M059J (cell line): ENCODE measurements around the gene CCDC141. TPM values are rescaled to one million over a fixed set of nuclear protein-coding genes. Genes with fewer than 3 reads are reported as not detected.
"Not testable (repeated sequence)": the region's sequence is repeated elsewhere in the genome, so short reads cannot be mapped to it uniquely, and the experiment has no call there.

Experiments
- DNase-seq: peaks from one replicate; pipeline ENCODE4 v3.0.0-alpha.2; 2012; ENCODE audit warnings: low read depth
- total RNA-seq: library from RNA; depleted of rRNA; stranded (reverse); fragments of >200 nt; shearing (Covaris generic); gene quantifications from 2 replicates; pipeline ENCODE4 v1.2.3, GENCODE V29; 2014; rRNA removed

The CCDC141 gene, protein sequence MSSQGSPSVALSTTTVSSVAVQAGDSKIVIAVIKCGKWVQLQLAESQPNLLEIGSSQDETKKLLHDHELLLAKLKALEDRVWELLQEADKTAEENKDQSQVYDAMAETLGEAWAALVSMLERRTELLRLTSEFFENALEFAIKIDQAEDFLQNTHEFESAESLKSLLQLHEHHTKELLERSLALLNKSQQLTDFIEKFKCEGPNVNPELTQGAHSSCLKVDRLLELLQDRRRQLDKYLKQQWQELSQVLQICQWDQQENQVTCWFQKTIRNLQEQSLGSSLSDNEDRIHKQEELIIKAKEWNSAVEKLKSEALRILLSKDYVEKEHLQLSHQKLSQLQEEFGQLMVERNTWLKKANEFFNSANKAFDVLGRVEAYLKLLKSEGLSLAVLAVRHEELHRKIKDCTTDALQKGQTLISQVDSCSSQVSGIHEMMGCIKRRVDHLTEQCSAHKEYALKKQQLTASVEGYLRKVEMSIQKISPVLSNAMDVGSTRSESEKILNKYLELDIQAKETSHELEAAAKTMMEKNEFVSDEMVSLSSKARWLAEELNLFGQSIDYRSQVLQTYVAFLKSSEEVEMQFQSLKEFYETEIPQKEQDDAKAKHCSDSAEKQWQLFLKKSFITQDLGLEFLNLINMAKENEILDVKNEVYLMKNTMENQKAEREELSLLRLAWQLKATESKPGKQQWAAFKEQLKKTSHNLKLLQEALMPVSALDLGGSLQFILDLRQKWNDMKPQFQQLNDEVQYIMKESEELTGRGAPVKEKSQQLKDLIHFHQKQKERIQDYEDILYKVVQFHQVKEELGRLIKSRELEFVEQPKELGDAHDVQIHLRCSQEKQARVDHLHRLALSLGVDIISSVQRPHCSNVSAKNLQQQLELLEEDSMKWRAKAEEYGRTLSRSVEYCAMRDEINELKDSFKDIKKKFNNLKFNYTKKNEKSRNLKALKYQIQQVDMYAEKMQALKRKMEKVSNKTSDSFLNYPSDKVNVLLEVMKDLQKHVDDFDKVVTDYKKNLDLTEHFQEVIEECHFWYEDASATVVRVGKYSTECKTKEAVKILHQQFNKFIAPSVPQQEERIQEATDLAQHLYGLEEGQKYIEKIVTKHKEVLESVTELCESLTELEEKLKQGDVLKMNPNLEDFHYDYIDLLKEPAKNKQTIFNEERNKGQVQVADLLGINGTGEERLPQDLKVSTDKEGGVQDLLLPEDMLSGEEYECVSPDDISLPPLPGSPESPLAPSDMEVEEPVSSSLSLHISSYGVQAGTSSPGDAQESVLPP (N-terminal part only)
- 0.07 TPM in 1 of 2 replicates, not detected in the other for total RNA-seq

DNA sequence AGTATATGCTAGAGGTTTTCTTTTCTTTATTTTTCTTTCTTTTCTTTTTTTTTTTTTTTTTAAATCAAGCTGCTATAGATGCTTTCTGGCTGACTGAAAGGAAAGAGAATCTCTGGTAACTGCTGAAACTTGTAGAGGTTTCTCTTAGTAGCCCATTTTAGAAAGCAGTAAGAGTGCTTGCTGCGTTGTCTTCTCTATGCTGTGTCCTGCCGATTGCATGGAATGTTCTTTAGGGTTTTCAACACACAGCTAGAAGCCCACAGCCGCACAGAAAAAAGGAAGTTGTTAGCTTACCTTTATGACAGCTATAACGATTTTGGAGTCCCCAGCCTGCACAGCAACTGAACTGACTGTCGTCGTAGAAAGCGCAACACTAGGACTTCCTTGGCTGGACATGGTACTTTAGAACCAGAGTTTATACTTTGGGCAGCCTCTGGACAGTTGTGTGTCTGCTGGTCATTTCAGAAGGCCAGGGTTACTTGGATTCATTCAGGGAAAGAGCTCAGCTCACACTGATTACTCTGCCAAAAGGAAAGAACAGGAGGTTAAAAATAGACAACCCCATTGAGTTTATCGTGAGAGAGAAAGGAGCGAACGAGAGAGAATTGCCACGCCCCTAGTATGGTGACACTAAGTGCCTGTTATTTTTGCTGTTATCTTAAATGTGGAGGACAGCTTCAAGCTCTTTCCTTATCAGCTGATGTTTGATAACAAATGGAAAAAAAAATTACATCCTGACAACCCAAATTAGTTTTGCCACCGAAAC lies at the start of gene CCDC141:
TSS of gene CCDC141 (minus strand) at position 592 of the 766 bp plus-strand sequence. CDS start at position 396, 196 bp downstream.
- DNase-seq = no peak

DNA sequence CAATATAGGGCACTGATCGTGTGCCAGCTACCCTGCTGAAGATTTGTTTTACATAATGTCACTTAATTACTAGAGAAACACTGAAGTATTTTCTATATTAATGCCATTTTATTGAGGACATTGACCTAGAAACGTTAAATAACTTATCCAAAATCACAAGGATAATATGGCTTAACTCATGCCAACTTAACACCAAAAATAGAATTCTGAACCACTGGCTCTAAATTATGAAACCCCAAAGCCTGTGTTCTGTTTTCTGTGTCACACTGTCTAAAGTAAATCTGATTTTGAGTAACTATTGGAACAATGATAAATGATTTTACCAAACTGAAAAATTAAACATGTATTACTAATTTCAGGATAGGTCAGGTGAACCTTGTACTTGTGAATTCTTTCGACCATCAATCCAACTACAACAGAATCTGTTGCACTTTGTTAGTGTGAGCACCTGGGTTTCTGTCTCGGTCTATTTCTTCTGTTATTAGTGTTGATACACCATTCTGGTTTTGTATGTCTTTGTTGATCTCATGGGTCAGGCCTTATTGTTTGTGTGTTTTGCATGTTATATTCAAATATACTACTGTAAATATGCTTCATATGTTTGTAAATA lies 48.2 kb upstream of the CCDC141 start:
- DNase-seq = no peak

DNA sequence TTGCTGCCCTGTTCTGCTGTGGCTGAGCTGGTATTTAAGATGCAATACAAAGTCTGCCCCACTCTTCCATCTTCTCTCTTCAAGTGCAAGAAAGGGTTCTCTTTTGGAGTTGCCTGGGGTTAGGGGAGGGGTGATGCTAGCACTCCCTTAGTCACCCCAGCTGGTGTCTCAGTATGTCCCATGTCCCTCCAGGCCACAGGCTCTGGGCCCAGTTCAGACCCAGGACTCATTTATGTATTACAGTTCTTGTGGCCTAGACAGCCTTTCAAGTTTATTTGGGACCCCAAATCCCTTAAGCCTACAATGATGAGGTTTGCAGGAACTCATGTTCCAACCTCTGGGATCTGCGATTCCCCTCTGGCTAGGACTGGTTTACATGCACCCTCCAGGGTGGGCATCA lies 47.2 kb upstream of the CCDC141 start:
- DNase-seq = no peak

DNA sequence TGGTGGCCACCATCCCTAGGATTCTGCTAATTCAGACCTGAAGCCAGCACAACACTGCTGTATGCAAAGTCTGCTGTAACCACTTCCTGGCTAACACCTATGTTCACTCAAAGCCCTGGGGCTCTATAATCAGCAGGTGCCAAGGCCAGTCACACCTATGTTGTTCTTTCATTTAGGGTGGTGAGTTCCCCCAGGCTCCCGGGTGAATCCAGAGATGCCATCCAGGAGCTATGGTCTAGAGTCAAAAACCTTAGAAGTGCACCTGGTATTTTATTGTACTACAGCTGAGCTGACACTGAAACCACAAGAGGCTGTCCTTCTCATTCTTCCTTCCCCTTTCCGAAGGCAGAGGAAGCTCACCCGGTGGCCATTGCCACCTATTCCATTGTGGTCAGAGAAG lies 46.2 kb upstream of the CCDC141 start:
- DNase-seq = no peak

DNA sequence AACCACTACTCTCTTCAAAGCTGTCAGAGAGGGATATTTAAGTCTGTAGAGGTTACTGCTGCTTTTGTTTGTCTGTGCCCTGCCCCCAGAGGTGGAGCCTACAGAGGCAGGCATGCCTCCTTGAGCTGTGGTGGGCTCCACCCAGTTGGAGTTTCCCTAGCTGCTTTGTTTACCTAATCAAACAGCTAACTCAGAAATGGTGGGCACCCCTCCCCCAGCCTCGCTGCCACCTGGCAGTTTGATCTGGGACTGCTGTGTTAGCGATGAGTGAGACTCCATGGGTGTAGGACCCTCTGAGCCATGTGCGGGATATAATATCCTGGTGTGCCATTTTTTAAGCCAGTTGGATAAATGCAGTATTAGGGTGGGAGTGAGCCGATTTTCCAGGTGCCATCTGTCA lies 43.0 kb upstream of the CCDC141 start:
- not testable (repeated sequence) for DNase-seq

DNA sequence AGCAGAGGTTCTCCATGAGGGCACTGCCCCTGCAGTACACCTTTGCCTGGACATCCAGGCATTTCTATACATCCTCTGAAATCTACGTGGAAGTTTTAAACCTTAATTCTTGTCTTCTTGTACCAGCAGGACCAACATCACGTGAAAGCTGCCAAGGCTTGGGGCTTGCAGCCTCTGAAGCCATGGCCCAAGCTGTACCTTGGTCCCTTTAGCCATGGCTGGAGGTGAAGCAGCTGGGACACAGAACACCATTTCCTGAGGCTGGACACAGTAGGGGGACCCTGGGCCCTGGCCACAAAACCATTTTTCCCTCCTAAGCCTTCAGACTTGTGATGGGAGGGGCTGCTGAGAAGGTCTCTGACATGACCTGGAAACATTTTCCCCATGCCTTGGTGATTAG lies 32.8 kb upstream of the CCDC141 start:
- no peak for DNase-seq

DNA sequence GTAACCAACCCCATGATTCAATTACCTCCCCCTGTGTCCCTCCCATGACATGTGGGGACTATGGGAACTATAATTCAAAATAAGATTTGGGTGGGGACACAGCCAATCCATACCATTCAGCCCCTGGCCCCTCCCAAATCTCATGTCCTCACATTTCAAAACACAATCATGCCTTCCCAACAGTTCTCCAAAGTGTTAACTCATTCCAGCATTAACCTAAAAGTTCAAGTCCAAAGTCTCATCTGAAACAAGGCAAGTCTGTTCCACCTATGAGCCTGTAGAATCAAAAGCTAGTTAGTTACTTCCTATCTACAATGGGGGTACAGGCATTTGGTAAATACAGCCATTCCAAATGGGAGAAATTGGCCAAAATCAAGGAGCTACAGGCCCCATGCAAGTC lies 32.0 kb upstream of the CCDC141 start:
- no peak for DNase-seq

DNA sequence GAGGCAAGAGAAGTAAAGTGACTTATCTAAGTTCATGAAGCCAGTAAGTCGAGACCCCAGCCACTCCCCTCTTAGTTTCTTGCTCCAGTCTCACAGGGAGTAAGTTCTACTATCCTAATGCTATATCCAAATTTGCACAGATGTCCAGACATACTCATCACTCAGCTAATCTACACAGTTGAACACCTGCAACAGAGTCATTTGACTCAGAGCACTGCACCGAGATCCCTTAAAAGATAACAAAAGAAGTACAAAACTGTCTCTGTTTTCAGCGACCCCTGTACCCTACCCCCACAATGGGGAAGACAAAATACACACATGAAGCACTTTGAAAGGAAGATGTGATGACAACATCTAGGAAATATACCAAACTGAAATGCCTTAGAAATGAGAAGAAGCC lies 22.6 kb upstream of the CCDC141 start:
- no peak for DNase-seq

DNA sequence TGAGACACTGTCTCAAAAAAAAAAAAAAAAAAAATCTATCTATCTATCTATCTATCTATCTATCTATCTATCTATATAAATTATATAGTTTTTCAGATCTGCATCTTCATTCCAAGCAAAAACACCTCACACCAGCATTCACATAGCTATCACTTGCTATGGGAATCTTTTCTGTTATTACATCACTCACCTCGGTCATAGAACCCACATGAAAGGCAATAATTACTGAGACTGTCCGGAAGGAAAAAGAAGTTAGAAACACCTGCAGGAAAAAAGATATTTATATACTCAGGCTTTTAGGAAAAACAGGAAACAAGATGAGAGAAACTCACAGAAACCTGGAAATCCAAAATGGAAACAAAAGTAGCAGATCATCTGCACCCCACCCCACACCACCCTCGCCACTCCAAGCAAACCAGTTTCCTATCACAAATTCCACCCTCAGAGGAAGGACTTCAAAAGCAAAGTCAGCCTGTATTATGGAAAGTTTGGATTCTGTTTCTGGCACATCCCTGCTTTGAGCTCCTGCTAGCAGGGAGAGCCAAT lies 21.9 kb upstream of the CCDC141 start:
- no peak for DNase-seq

DNA sequence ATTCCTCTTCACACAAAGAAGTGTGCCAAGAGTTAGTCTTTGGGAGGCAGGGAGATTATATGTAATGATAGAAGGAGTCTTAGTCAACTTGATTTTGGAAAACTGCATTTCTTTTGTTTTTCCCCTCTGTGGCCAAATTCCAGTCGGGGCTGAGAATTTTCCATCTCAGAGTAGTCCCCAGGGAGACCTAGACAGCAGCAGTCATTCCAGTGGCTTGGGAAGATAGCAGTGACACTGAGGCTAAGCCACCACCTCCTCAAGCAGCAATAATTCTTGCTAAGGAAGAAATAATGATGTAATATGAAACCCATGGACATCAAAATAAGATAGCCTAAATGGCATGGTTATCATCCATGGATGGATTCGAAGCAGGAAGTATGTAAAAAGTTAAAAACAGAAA lies 21.0 kb upstream of the CCDC141 start:
- no peak for DNase-seq

DNA sequence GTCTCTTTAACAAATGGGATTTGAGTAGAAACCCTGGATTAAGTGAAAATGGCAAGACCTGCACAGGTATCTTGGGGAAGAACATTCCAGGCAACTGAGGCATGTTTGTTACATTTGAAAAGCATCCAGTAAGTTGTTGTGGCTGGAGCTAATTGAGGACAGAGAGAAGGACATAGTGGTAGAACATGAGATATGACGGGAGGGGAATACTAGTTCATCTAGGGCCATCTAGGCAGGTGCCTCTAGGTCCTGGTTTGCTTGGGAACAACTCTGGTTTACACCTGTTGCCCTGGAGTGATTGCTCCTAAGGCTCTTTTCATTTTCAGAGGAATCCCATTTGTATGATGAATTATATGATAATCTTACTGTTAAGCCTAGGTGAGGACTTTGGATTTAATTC lies 19.7 kb upstream of the CCDC141 start:
- DNase-seq = no peak

DNA sequence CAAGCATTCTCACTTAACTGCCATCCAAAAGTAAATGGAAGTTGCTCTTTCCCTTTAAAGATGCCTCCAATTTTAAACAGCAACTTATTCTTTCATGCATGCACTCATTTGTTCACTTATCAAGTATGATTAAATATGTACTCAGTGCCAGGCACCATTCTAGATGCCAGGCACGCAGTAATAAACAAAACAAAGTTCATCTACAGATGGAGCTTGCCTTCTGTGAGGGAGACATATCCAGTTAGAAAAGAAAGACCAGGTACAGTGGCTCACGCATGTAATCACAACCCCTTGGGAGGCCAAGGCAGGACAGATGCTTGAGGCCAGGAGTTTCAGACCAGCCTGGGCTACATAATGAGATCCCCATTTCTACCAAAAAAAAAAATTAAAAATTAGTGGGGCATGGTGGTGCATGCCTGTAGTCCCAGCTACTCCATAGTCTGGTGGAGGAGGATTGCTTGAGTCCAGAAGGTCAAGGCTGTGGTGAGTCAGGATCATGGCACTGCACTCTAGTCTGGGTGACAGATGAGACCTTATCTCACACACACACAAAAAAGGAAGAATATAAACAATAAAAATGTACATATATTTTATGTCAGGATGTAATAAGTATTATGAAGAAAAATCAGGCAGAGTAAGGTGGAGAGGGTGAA lies 19.2 kb upstream of the CCDC141 start:
- DNase-seq = no peak

DNA sequence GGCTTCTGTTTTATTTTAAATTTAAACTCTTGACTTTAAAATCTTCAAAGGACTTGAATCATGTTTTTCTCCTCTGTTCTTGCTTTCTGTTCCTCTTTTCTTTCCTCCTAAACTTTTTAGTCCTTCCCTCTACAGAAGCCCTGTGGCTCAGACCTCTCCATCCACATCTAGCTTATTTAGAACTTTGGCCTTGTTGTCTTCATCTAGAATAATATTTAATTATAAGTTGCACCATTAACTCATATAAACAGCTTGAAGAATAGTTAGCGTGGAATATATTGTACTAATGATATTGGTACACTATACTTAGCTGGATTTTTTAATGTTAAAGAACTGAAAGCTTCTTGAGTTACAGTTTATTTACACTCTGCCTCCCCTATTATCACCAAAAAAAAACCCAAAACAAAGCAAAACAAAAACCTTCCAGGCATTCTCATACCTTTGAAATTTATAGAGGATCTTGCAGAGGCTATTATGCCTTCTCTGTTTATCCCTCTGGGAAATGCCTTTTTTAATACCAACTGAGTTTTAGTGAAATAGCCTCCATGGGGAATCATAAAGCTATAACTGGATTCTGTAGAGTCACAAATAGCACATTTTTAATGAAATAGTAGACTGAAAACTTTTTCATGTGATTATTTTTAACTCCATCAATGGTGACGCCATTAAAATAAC lies 9.2 kb upstream of the CCDC141 start:
- DNase-seq = no peak

DNA sequence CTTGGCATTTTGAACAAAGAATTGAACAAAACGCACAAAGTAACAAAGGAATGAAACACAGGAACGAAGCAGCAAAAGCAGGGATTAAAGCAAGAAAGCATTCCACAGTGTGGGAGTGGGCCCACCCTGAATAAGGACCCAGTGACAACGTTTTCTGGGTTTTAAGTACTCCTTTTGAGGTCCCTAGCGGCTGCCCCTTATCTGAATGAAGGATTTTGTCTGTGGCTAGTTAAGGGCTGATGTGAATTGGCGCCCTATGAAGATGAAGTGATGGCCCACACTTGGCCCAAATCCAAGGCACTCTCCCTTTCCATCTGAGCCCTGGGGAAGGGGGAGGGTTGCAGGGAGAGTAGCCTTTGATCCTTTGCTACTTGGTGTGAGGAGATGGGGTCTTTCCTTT lies 7.8 kb upstream of the CCDC141 start:
- no peak for DNase-seq

DNA sequence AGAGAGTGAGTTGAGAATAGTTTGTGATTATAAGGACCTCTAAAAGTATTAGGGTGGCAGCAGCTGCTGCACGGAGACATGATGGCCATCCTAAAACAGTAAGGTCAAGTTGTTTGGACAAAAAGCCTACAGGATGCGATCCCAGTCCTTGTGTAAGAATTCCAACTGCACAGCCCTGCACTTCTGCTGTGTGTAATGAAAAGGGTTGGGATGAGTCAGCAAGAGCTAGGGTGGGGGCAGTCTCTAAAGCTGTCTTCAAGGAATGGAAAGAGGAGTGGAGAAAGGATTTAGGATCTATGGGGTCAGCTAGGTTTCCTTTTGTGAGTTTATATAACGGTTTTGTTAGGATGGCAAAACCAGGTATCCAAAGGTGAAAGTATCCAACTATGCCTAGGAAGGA lies 3.6 kb upstream of the CCDC141 start:
- not testable (repeated sequence) for DNase-seq

DNA sequence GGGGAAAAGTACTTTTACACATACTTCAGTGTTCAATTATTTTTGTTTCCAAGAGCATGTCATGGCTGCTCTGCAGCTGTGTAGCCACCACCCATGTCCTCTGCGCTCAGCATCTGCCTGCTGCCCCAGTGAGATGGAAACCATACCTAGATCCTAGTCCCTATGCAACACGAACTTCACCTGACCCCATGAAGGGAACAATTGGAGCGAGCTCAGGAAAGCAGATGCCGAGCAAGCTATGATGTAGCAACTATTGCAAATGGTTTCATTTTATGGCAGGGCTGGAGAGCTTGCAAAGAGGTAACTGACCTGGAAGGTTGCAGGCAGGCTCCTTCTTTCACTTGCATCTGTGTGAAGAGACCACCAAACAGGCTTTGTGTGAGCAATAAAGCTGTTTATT lies 1.3 kb upstream of the CCDC141 start:
- DNase-seq = no peak

DNA sequence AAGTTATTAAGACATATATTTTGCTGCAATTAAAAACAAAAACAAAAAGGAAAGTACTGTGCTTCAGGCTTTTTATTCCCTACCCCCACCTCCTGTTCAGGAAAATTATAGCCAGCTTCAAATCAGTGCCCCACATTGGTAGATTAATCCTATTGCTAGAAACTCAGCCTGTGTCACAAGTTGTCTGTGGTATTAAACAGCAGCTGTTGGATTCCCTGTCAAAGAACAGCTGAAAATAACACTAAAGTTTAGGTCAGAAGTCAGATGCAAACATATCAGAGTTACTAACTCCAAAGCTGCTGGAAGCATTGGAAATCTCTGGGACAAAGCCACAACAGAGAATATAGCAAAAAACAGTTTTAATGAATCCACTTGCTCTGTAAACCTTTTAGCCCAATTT lies 818 bp upstream of the CCDC141 start:
- DNase-seq = no peak

DNA sequence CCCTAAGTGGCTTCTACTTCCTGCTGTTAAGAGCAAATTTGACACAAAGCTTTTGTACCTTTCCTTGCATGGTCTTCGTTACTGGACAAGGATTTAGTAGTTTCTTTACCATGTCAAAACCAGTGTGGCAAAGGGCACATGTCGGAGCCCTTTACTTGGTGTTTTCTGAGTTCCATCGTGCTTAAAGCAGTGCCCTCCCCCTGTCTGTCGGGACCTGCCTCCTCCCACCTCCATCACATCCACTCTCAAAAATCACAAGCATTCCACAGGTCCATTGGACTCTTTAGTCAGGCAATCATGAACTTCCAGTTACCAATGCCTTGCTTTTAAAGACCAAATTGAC lies 763 bp downstream of the CCDC141 start:
- DNase-seq = no peak

DNA sequence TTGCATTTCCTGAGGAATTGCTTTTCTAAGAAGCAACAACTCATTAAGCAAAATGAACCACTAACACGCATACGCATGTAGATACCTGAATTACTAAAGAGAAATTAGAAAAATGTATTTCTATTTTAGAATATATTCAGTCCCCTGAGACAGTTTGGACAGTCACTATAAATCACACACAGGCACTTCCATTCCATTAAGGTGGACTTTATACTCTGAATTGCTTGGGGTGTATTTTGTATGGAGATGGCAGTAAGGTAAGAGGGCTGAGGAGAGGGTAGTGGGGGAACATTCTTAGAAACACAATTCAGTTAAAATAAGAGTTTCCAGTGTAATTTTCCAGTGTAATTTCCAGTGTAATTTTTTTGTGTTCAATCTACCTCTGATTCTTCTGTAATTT lies 1.8 kb downstream of the CCDC141 start:
- no peak for DNase-seq

DNA sequence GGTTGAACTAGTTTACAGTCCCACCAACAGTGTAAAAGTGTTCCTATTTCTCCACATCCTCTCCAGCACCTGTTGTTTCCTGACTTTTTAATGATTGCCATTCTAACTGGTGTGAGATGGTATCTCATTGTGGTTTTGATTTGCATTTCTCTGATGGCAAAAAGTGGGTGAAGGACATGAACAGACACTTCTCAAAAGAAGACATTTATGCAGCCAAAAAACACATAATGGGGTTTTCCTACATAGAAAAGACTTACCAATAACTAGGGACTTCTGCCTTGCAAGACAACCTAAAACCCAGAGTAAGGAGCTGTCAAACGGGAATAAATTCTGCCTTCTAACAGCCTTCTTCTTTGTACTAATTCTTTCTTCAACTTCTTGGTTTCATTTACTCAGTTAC lies 4.3 kb downstream of the CCDC141 start:
- DNase-seq = not testable (repeated sequence)
